Esophagus squamous epithelium (tissue), 5 donors: ENCODE data around the gene ZNF346. TPM values are rescaled to one million over a fixed set of nuclear protein-coding genes. Genes with fewer than 3 reads are reported as not detected.

Experiments used
- DNase-seq: peaks from one replicate; lab custom pipeline; 2025; lab: John Stamatoyannopoulos, UW
- H3K27ac ChIP-seq, 4 donors: fragments of 200-600 bp; sonication (generic); one replicate each; pipeline ENCODE4 v1.5.1; 2016 to 2019; ENCODE audit warnings: mild to moderate bottlenecking in 1 of 4
- H3K27me3 ChIP-seq, 4 donors: fragments of 200-600 bp; sonication (generic); 1 replicate in 3 of 4; 2 replicates in 1 of 4; pipeline versions ENCODE4 v1.5.1 to v1.6.0; 2017 to 2021; ENCODE audit warnings: antibody characterized with exemption in 1 of 4
- H3K36me3 ChIP-seq, 3 donors: fragments of 200-600 bp; sonication (generic); one replicate each; pipeline ENCODE4 v1.5.1; 2016 to 2019
- H3K4me1 ChIP-seq, 3 donors: fragments of 200-600 bp; sonication (generic); one replicate each; pipeline ENCODE4 v1.5.1; 2017 to 2019
- H3K4me3 ChIP-seq, 4 donors: fragments of 200-600 bp; sonication (generic); 1 replicate in 3 of 4; 2 replicates in 1 of 4; pipeline ENCODE4 v1.5.1; 2016 to 2019; ENCODE audit warnings: mild to moderate bottlenecking in 2 of 4, moderate library complexity in 1 of 4
- H3K9me3 ChIP-seq, 3 donors: fragments of 200-600 bp; sonication (generic); one replicate each; pipeline ENCODE4 v1.5.1; 2016 to 2019
- POLR2A ChIP-seq, 4 donors: fragments of 450-650 bp; IDR thresholded peaks; one replicate each; pipeline ENCODE4 v1.6.1; 2017; ENCODE audit warnings: antibody characterized with exemption in 4 of 4, mild to moderate bottlenecking in 4 of 4, moderate library complexity in 3 of 4
- WGBS, 2 donors: methylation state at CpG; one replicate each; pipeline ENCODE4 v1.1.5; 2018; 5-methylcytosine and 5-hydroxymethylcytosine counted together
- intact Hi-C: fragments of 100-400 bp; cut with DNase I; formaldehyde crosslinking; loops from one replicate; pipeline ENCODE4 v1.15.0; 2022
- total RNA-seq, 4 donors: library from RNA; depleted of rRNA; stranded (reverse); fragments of >200 nt; gene quantifications; one replicate each; pipeline ENCODE4 v1.1.0, GENCODE V29; 2016
- TF ChIP-seq, protein P1 (sequence below), 6 experiments: fragments of 450-650 bp in 4 of 6; fragments of 200-600 bp in 2 of 6; sonication (generic) in 2 of 6; IDR thresholded peaks; one replicate each; pipeline ENCODE4 v1.5.1; 2016 to 2019; ENCODE audit warnings: antibody characterized with exemption in 6 of 6, mild to moderate bottlenecking in 4 of 6, moderate library complexity in 4 of 6
- donor health status: DM: yes; HTN: yes; CAD: no.

ZNF346 gene
- total RNA-seq, 4 donors from 2014 or later: 11.4 to 17.0 (median 13.3) TPM

DNA sequence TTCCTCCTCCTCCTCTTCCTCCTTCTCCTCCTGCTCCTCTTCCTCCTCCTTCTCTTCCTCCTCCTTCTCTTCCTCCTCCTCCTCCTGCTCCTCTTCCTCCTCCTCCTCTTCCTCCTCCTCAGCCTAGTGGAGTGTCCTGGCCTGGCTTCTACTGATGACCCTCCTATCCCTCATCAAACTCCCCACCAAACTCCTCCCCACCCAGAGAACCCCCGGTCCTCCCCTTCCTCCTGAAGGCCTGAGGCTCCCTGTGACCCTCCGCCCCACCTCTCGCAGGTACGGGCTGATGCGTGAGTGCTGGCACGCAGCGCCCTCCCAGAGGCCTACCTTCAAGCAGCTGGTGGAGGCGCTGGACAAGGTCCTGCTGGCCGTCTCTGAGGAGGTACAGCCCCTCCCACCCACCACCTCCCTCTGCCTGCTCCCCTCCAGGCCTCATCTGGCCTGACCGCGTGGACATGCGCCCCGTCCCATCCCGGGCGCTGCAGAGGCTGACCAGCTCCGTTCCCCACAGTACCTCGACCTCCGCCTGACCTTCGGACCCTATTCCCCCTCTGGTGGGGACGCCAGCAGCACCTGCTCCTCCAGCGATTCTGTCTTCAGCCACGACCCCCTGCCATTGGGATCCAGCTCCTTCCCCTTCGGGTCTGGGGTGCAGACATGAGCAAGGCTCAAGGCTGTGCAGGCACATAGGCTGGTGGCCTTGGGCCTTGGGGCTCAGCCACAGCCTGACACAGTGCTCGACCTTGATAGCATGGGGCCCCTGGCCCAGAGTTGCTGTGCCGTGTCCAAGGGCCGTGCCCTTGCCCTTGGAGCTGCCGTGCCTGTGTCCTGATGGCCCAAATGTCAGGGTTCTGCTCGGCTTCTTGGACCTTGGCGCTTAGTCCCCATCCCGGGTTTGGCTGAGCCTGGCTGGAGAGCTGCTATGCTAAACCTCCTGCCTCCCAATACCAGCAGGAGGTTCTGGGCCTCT is 74.8 kb downstream of the ZNF346 start:
- peaks cover 0 to 22% (median 0%) of the 10 kb centered on the region in 4 donors for H3K27me3 ChIP-seq
- DNase-seq: no peak
- peaks cover 0 to 31% (median 9%) of the 10 kb centered on the region in 3 donors for H3K4me1 ChIP-seq
- H3K27ac ChIP-seq: no peak overlapping the region
- WGBS, 2 donors: 87 to 97% methylated on average over 9 to 21 of the region's 30 CpGs
- H3K4me3 ChIP-seq: no peak overlapping the region
- no peaks in the 10 kb centered on the region for H3K9me3 ChIP-seq
- H3K36me3 ChIP-seq: no peaks in the 10 kb centered on the region
- TF ChIP-seq, protein P1, sequence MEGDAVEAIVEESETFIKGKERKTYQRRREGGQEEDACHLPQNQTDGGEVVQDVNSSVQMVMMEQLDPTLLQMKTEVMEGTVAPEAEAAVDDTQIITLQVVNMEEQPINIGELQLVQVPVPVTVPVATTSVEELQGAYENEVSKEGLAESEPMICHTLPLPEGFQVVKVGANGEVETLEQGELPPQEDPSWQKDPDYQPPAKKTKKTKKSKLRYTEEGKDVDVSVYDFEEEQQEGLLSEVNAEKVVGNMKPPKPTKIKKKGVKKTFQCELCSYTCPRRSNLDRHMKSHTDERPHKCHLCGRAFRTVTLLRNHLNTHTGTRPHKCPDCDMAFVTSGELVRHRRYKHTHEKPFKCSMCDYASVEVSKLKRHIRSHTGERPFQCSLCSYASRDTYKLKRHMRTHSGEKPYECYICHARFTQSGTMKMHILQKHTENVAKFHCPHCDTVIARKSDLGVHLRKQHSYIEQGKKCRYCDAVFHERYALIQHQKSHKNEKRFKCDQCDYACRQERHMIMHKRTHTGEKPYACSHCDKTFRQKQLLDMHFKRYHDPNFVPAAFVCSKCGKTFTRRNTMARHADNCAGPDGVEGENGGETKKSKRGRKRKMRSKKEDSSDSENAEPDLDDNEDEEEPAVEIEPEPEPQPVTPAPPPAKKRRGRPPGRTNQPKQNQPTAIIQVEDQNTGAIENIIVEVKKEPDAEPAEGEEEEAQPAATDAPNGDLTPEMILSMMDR (IDR thresholded peaks at IDR 0.05): no peak
- TF ChIP-seq POLR2A (IDR thresholded peaks at IDR 0.05): no peak
- intact Hi-C loops: no loop called here

DNA sequence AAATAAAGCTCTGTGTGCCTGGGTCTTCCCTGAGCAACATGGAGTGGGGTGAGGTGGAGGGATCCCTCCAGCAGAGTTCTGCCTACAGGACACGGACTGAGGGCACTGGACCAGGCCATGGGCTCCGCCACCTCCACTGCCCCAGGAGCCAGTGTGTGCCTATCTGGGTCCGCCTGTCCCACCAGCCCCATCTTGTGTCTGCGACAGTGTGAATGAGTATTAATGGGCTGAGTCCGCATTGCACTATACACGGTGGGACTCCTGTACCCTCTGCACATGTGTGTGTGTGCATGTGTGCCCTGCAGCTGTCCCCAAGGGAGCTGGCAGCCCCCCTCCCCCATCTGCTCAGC is 75.6 kb downstream of the ZNF346 start:
- H3K27me3 ChIP-seq: peaks cover 0 to 22% (median 0%) of the 10 kb centered on the region in 4 donors
- no peak overlapping the region for H3K4me3 ChIP-seq
- peaks cover 0 to 31% (median 9%) of the 10 kb centered on the region in 3 donors for H3K4me1 ChIP-seq
- no peak for TF ChIP-seq POLR2A (IDR thresholded peaks at IDR 0.05)
- TF ChIP-seq, protein P1 (IDR thresholded peaks at IDR 0.05): no peak
- intact Hi-C loops: no loop called here
- H3K9me3 ChIP-seq: no peaks in the 10 kb centered on the region
- H3K36me3 ChIP-seq: no peaks in the 10 kb centered on the region
- H3K27ac ChIP-seq: peak overlapping the region in 2 of 4 donors; percentile 22 to 54
- no peak for DNase-seq
- WGBS, 2 donors: 80% methylated on average over 5 of the region's 6 CpGs; no CpG with 5 or more reads in 1 of the 2 donors

DNA sequence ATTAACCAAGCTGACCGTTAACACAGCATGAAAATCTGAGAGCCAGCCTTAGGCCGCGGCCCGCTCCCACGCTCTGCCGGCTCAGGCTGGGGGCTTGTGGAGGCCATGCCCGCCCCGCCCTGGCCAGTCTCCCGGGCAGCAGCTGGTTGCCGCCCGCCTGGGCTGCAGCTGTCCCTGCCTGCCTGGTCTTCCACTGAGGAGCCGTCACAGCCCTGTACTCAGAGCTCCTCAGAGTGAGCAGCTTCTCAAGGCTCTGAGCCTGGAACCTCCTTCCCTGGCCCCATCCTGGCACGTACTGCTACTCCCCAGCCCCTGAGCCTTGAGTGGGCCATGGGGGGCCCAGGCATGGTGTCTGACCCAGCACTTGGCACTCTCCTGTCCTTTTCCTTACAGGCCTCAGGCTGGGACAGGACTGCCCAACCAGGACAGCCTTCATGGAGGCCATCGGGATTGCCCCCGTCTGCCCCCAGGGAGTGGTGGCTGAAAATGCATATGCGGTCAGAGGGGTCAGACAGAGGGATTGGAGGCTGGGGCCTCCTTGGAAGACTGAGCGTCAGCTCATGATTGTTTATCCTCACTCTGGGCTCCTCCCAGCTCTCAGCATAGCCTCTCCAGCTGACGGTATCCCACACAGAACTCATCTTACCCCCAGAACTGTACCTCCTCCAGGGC is 76.1 kb downstream of the ZNF346 start:
- no peaks in the 10 kb centered on the region for H3K9me3 ChIP-seq
- intact Hi-C loops: no loop called here
- H3K36me3 ChIP-seq: no peaks in the 10 kb centered on the region
- H3K27me3 ChIP-seq: peaks cover 0 to 22% (median 0%) of the 10 kb centered on the region in 4 donors
- peak overlapping the region in 2 of 4 donors; percentile 22 to 54 for H3K27ac ChIP-seq
- peaks cover 0 to 31% (median 9%) of the 10 kb centered on the region in 3 donors for H3K4me1 ChIP-seq
- DNase-seq: no peak
- H3K4me3 ChIP-seq: no peak overlapping the region
- TF ChIP-seq, protein P1 (IDR thresholded peaks at IDR 0.05): no peak
- TF ChIP-seq POLR2A (IDR thresholded peaks at IDR 0.05): no peak
- 37 to 70% methylated on average over 2 of the region's 18 CpGs for WGBS, 2 donors

DNA sequence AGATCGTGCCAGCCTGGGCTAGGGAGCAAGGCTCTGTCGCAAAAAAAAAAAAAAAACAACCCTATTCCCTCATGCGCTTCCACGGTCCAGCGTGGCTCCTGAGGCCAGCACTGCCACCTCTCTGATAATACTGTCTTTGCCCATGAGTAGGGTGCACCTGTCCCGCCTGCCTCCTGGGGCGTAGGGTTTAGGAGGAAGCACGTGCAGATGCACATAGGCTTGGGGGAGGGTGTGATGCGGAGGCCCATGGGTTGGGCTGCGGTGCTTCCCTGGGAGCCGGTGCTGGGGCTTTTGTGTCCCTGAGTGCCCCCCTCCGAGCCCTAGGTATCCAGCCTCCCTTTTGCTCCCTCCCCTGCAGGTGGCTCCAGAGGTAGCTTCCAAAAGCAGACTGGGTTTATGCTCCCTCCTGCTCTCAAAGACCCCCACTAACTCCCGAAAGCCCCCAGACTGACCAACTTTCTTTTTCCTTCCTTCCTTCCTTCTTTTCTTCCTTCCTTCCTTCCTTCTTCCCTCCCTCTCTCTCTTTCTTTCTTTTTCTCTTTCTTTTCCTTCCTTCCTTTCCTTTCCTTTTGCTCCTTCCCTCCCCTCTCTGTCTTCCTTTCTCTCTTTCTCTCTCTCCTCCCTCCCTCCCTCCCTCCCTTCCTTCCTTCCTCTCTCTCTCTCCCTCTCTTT is 77.1 kb downstream of the ZNF346 start:
- H3K4me3 ChIP-seq: no peak overlapping the region
- 47 to 78% methylated on average over 13 of the region's 13 CpGs for WGBS, 2 donors
- intact Hi-C loops: no loop called here
- H3K9me3 ChIP-seq: no peaks in the 10 kb centered on the region
- no peak for DNase-seq
- H3K4me1 ChIP-seq: peaks cover 0 to 28% (median 9%) of the 10 kb centered on the region in 3 donors
- no peak for TF ChIP-seq POLR2A (IDR thresholded peaks at IDR 0.05)
- TF ChIP-seq, protein P1 (IDR thresholded peaks at IDR 0.05): no peak
- H3K27ac ChIP-seq: no peak overlapping the region
- H3K36me3 ChIP-seq: no peaks in the 10 kb centered on the region
- peaks cover 0 to 30% (median 0%) of the 10 kb centered on the region in 4 donors for H3K27me3 ChIP-seq
